ENCODE data around the gene TVP23C.
"Not testable (repeated sequence)": the region's sequence is repeated elsewhere in the genome, so short reads cannot be mapped to it uniquely, and the experiment has no call there.

DNA sequence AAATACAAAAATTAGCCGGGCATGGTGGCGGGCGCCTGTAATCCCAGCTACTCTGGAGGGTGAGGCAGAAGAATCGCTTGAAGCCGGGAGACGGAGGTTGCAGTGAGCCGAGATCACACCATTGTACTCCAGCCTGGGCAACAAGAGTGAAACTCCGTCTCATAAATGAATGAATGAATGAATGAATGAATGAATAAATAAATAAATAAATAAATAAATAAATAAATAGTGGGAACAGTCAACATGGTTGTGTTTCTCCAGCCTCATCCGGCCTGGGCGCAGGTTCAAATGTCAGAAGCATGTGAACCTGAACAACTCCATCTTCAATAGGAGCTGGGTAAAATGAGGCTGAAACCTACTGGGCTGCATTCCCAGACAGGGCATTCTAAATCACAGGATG, 1.8 kb downstream of the TVP23C start:
- TF ChIP-seq, protein P1, sequence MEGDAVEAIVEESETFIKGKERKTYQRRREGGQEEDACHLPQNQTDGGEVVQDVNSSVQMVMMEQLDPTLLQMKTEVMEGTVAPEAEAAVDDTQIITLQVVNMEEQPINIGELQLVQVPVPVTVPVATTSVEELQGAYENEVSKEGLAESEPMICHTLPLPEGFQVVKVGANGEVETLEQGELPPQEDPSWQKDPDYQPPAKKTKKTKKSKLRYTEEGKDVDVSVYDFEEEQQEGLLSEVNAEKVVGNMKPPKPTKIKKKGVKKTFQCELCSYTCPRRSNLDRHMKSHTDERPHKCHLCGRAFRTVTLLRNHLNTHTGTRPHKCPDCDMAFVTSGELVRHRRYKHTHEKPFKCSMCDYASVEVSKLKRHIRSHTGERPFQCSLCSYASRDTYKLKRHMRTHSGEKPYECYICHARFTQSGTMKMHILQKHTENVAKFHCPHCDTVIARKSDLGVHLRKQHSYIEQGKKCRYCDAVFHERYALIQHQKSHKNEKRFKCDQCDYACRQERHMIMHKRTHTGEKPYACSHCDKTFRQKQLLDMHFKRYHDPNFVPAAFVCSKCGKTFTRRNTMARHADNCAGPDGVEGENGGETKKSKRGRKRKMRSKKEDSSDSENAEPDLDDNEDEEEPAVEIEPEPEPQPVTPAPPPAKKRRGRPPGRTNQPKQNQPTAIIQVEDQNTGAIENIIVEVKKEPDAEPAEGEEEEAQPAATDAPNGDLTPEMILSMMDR (IDR thresholded peaks at IDR 0.05), result not testable (repeated sequence)
- not testable (repeated sequence) for TF ChIP-seq SIN3A (IDR thresholded peaks at IDR 0.05; ENCODE audit: borderline replicate concordance, insufficient read depth, low read depth, low read length)
